ENCODE measurements around the gene CHGA.

CHGA gene

GRCh38 chr14:92961567-92961855 lies 38.6 kb downstream of the CHGA start:
- no peak for DNase-seq (ENCODE audit: low read depth in 2 of 2)

GRCh38 chr14:92962031-92962830 lies 39.3 kb downstream of the CHGA start:
- DNase-seq (ENCODE audit: low read depth in 2 of 2), result no peak

GRCh38 chr14:92962831-92963095 lies 39.8 kb downstream of the CHGA start:
- no peak for DNase-seq (ENCODE audit: low read depth in 2 of 2)

GRCh38 chr14:92963301-92964123 lies 40.6 kb downstream of the CHGA start:
- no peak for DNase-seq (ENCODE audit: low read depth in 2 of 2)

GRCh38 chr14:92964124-92965109 lies 41.5 kb downstream of the CHGA start:
- no peak for DNase-seq (ENCODE audit: low read depth in 2 of 2)

- no peak for DNase-seq (ENCODE audit: low read depth in 2 of 2)
Observed at GRCh38 chr14:92965281-92965680, 42.3 kb downstream of the CHGA start.

- no peak for DNase-seq (ENCODE audit: low read depth in 2 of 2)
Observed at GRCh38 chr14:92967346-92967926, 44.5 kb downstream of the CHGA start.

GRCh38 chr14:92968291-92969020 lies 45.5 kb downstream of the CHGA start:
- DNase-seq (ENCODE audit: low read depth in 2 of 2), result no peak

GRCh38 chr14:92969430-92969829 lies 46.5 kb downstream of the CHGA start:
- DNase-seq (ENCODE audit: low read depth in 2 of 2), result no peak

GRCh38 chr14:92969871-92970270 lies 46.9 kb downstream of the CHGA start:
- no peak for DNase-seq (ENCODE audit: low read depth in 2 of 2)

- no peak for DNase-seq (ENCODE audit: low read depth in 2 of 2)
Observed at GRCh38 chr14:92970271-92970670, 47.3 kb downstream of the CHGA start.

GRCh38 chr14:92971601-92972180 lies 48.7 kb downstream of the CHGA start:
- no peak for DNase-seq (ENCODE audit: low read depth in 2 of 2)

- no peak for DNase-seq (ENCODE audit: low read depth in 2 of 2)
Observed at GRCh38 chr14:92973261-92973797, 50.4 kb downstream of the CHGA start.

GRCh38 chr14:92973798-92974372 lies 50.9 kb downstream of the CHGA start:
- no peak for DNase-seq (ENCODE audit: low read depth in 2 of 2)

- no peak for DNase-seq (ENCODE audit: low read depth in 2 of 2)
Observed at GRCh38 chr14:92974541-92975345, 51.8 kb downstream of the CHGA start.

- no peak for DNase-seq (ENCODE audit: low read depth in 2 of 2)
Observed at GRCh38 chr14:92976268-92976667, 53.3 kb downstream of the CHGA start.

- no peak for DNase-seq (ENCODE audit: low read depth in 2 of 2)
Observed at GRCh38 chr14:92978229-92979021, 55.5 kb downstream of the CHGA start.

GRCh38 chr14:92980866-92981265 lies 57.9 kb downstream of the CHGA start:
- DNase-seq (ENCODE audit: low read depth in 2 of 2), result no peak

- DNase-seq (ENCODE audit: low read depth in 2 of 2), result no peak
Observed at GRCh38 chr14:92981726-92982125, 58.8 kb downstream of the CHGA start.
